ENCODE results near the gene CD164L2. TPM values are rescaled to one million over a fixed set of nuclear protein-coding genes. Genes with fewer than 3 reads are reported as not detected.

The CD164L2 gene
- total RNA-seq, 4 donors from 2014 or later, result not detected

- 40% methylated on average over 8 of the region's 40 CpGs for WGBS
Observed at GRCh38 chr1:27357281-27358037, 25.7 kb downstream of the CD164L2 start.

GRCh38 chr1:27356619-27357280 lies 26.4 kb downstream of the CD164L2 start:
- no peak for DNase-seq (ENCODE audit: extremely low spot score)
- WGBS, result 80% methylated on average over 20 of the region's 37 CpGs
- TF ChIP-seq POLR2AphosphoS5 (IDR thresholded peaks at IDR 0.05) (no peak), CTCF (IDR thresholded peaks at IDR 0.05) (no peak), POLR2A (IDR thresholded peaks at IDR 0.05; ENCODE audit: low read depth) (no peak), EP300 (IDR thresholded peaks at IDR 0.05) (no peak)
- intact Hi-C loops (cut with DNase I), result loop anchor here (1.0 to 2.0 kb wide), 2 partner anchors 32 to 56 kb away; no protein-coding TSS in a partner anchor
- Histone ChIP-seq H3K9me3 (no peaks in the 10 kb centered on the region), H3K4me1 (peaks cover 18 to 30% (median 27%) of the 10 kb centered on the region in 4 donors), H3K4me3 (no peak overlapping the region), H3K27me3 (no peaks in the 10 kb centered on the region), H3K27ac (replicated peaks in 1 of 4) (no peak overlapping the region), H3K36me3 (peaks cover 66 to 93% (median 90%) of the 10 kb centered on the region in 4 donors)

More at GRCh38 chr1:27357281-27358037, 25.7 kb downstream of the CD164L2 start:
- Histone ChIP-seq H3K4me3 (peak overlapping the region in 2 of 4 donors; percentile 16 to 29), H3K36me3 (peaks cover 73 to 100% (median 96%) of the 10 kb centered on the region in 4 donors), H3K4me1 (peaks cover 18 to 30% (median 27%) of the 10 kb centered on the region in 4 donors), H3K9me3 (no peaks in the 10 kb centered on the region), H3K27ac (replicated peaks in 1 of 4) (peak overlapping the region in 1 of 4 donors; percentile 22), H3K27me3 (no peaks in the 10 kb centered on the region)
- intact Hi-C loops (cut with DNase I), result loop anchor here (1.0 to 2.0 kb wide), 2 partner anchors 31 to 57 kb away; no protein-coding TSS in a partner anchor
- TF ChIP-seq POLR2AphosphoS5 (IDR thresholded peaks at IDR 0.05) (peak in 1 of 2 donors; percentile 70), CTCF (IDR thresholded peaks at IDR 0.05) (peak; percentile 95 to 98 (median 97)), POLR2A (IDR thresholded peaks at IDR 0.05; ENCODE audit: low read depth) (no peak)
- DNase-seq (ENCODE audit: extremely low spot score), result no peak

GRCh38 chr1:27356277-27356618 lies 26.9 kb downstream of the CD164L2 start:
- Histone ChIP-seq H3K4me3 (no peak overlapping the region), H3K27me3 (peaks cover 0 to under 1% (median 0%) of the 10 kb centered on the region in 4 donors), H3K27ac (replicated peaks in 1 of 4) (no peak overlapping the region), H3K9me3 (no peaks in the 10 kb centered on the region), H3K36me3 (peaks cover 61 to 88% (median 85%) of the 10 kb centered on the region in 4 donors), H3K4me1 (peaks cover 18 to 34% (median 31%) of the 10 kb centered on the region in 4 donors)
- no peak for DNase-seq (ENCODE audit: extremely low spot score)
- no peak for TF ChIP-seq EP300 (IDR thresholded peaks at IDR 0.05)
- no peak for TF ChIP-seq POLR2A (IDR thresholded peaks at IDR 0.05; ENCODE audit: low read depth)
- TF ChIP-seq CTCF (IDR thresholded peaks at IDR 0.05), result no peak
- no peak for TF ChIP-seq POLR2AphosphoS5 (IDR thresholded peaks at IDR 0.05)
- whole genome bisulfite sequencing, result 96% methylated on average over 12 of the region's 13 CpGs
- intact Hi-C loops (cut with DNase I), result loop anchor here (2.0 kb wide), 1 partner anchor 55 kb away; no protein-coding TSS in a partner anchor

- Histone ChIP-seq H3K4me1 (peaks cover 22 to 37% (median 33%) of the 10 kb centered on the region in 4 donors), H3K27me3 (peaks cover 0 to 6% (median 2%) of the 10 kb centered on the region in 4 donors), H3K9me3 (no peaks in the 10 kb centered on the region), H3K27ac (replicated peaks in 1 of 4) (no peak overlapping the region), H3K36me3 (peaks cover 56 to 83% (median 80%) of the 10 kb centered on the region in 4 donors), H3K4me3 (no peak overlapping the region)
- 83% methylated on average over 5 of the region's 5 CpGs for WGBS
- DNase-seq (ENCODE audit: extremely low spot score), result no peak
- TF ChIP-seq CTCF (IDR thresholded peaks at IDR 0.05), result no peak
- no peak for TF ChIP-seq POLR2AphosphoS5 (IDR thresholded peaks at IDR 0.05)
- no peak for TF ChIP-seq EP300 (IDR thresholded peaks at IDR 0.05)
- no peak for TF ChIP-seq POLR2A (IDR thresholded peaks at IDR 0.05; ENCODE audit: low read depth)
- intact Hi-C loops (cut with DNase I), result loop anchor here (2.0 kb wide), 1 partner anchor 55 kb away; no protein-coding TSS in a partner anchor
Observed at GRCh38 chr1:27355683-27356082, 27.4 kb downstream of the CD164L2 start.
